Measurements from ENCODE around the gene APBB2.

GRCh38 chr4:41106081-41106480 is 108.3 kb downstream of the APBB2 start:
- TF ChIP-seq POLR2AphosphoS5 (IDR thresholded peaks at IDR 0.05) (no peak), CTCF (IDR thresholded peaks at IDR 0.05) (no peak)

Data from gastroesophageal sphincter (tissue), 3 donors.